Amygdala (tissue), 56 donors: ENCODE data around the gene SSC4D.
"Not testable (repeated sequence)": the region's sequence is repeated elsewhere in the genome, so short reads cannot be mapped to it uniquely, and the experiment has no call there.

Experiments used
- DNase-seq, 56 donors: peaks; one replicate each; lab custom pipeline; 2025; lab: John Stamatoyannopoulos, UW

SSC4D gene

GRCh38 chr7:76390092-76390491 lies 19.4 kb downstream of the SSC4D start:
- DNase-seq, result no peak

- not testable (repeated sequence) for DNase-seq
These were observed 21.7 kb downstream of the SSC4D start for GRCh38 chr7:76387789-76388188.

GRCh38 chr7:76386691-76387260 lies 22.7 kb downstream of the SSC4D start:
- DNase-seq, result no peak

GRCh38 chr7:76383089-76383944 lies 26.2 kb downstream of the SSC4D start:
- DNase-seq, result no peak

GRCh38 chr7:76381814-76382213 lies 27.7 kb downstream of the SSC4D start:
- DNase-seq, result no peak

GRCh38 chr7:76380623-76380966 lies 28.9 kb downstream of the SSC4D start:
- peak in 2 of 56 donors; percentile 32 to 42 for DNase-seq

- no peak for DNase-seq
These were observed 32.1 kb downstream of the SSC4D start for GRCh38 chr7:76377186-76377918.

- DNase-seq, result no peak
These were observed 34.2 kb downstream of the SSC4D start for GRCh38 chr7:76375251-76375650.

GRCh38 chr7:76372984-76373833 lies 36.3 kb downstream of the SSC4D start:
- DNase-seq, result no peak

GRCh38 chr7:76371396-76371795 lies 38.1 kb downstream of the SSC4D start:
- no peak for DNase-seq

- DNase-seq, result no peak
These were observed 40.5 kb downstream of the SSC4D start for GRCh38 chr7:76369018-76369417.

GRCh38 chr7:76368190-76368589 lies 41.3 kb downstream of the SSC4D start:
- DNase-seq, result no peak

GRCh38 chr7:76364198-76364584 lies 45.3 kb downstream of the SSC4D start:
- DNase-seq, result peak in 3 of 56 donors; percentile 15 to 39 (median 30)

GRCh38 chr7:76363754-76364153 lies 45.7 kb downstream of the SSC4D start:
- not testable (repeated sequence) for DNase-seq

- no peak for DNase-seq
These were observed 49.4 kb downstream of the SSC4D start for GRCh38 chr7:76359978-76360638.

- peak; percentile 89 to 100 (median 98) for DNase-seq
These were observed 50.2 kb downstream of the SSC4D start for GRCh38 chr7:76359111-76359977.

- peak in 51 of 56 donors; percentile 58 to 100 (median 95) for DNase-seq
These were observed 50.9 kb downstream of the SSC4D start, which contains the start of gene YWHAG for GRCh38 chr7:76358481-76359110. TSS of gene YWHAG (minus strand) at chr7:76358991. CDS start at chr7:76358808, 183 bp downstream.

- peak in 48 of 56 donors; percentile 17 to 78 (median 60) for DNase-seq
These were observed 51.5 kb downstream of the SSC4D start for GRCh38 chr7:76358011-76358480.
